ENCODE measurements around the gene TAB2. TPM values are rescaled to one million over a fixed set of nuclear protein-coding genes. Genes with fewer than 3 reads are reported as not detected.

Gene TAB2
- polyA plus RNA-seq, 10 donors: 51.0 to 71.2 (median 59.7) TPM

DNA sequence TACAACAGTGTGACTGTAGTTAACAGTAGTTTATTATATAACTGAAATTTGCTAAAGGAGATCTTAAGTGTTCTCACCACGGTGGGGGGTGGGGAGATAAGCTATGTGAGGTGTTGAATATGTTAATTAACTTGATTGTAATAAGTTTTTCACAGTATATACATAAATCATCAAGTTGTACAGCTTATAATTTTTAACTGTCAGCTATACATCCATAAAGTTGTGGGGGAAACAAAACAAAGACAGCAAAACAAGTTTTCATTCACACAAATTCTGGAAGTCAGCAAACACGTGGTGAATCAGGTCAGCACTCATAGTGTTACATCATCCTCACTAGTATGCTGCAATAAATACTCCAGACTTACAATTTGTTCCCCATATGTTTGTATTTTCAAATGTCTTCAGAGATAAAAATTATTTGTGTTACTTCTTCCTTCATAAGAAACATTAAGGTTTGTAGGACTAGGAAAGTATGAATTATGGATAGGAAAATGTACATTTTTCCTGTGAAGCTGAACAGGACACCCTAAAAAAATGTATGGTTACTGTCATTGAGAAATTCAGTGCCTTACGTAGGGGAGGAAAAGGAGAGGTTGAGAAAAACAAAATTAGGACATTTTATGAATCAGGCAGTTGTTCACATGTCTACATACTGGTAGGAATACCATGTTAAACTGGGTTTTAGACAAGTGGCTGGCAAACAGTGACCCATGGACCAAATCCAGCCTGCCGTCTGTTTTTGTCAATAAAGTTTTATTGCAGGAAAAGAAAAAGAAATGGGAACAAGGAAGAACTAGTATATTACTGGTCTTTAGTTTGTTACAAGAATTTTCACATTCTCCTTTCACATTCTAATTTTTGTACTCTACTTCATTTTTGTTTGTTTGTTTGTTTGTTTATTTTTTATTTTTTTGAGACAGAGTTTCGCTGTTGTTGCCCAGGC is 88.6 kb downstream of the TAB2 start:
- no peak for DNase-seq

DNA sequence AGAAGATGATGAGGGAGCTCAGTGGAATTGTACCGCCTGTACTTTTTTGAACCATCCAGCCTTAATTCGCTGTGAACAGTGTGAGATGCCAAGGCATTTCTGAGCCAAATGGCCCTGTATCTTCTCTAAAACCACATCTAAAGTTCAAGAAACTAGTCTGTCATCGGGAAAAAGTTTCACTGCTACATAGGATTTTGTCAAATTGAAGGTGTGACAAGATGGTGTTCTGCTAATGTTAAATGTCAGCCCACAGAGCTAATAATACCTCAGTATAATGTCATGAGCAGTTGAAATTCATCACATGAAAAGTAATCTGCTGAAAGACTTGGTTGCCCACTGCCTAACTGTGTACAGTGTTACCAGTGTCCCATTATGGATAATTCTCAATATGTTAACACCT is 92.1 kb downstream of the TAB2 start:
- no peak for DNase-seq

DNA sequence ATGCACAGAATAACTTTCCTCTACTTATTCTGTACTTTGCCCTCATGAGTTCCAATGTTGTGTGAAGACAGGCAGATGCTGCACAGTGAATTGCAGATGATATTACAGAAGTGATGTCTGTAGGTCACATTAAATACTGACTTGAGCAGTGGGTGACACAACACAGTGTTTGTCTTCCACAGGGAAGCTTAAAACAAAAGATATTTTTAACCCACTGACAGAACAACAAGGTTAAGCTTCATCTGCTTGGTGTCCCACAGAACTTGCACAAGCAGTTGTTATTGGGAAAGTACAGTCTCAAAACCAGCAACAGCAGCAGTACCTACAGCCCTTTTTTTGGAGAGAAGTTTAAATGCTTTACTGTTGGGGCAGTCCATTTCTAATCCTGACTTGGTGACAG is 93.0 kb downstream of the TAB2 start:
- no peak for DNase-seq

DNA sequence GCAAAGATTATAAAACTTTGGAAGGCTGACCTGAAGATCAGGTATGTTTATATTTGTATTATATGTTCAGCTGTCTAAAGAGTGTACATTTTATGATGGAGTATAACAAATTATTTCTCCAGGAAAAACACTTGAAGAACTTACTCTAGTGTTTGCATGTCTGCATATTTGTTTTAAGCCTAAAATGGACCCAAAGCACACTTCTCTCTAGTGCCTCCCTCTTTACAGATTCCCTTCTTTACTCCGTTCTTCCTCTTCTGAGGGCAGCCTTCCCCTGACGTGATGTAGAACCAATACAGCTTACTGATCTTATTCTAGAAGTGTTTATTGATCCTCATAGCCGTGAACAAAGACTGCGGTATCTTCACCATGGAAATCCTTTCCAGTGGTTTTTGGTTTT is 96.5 kb downstream of the TAB2 start:
- DNase-seq: no peak

DNA sequence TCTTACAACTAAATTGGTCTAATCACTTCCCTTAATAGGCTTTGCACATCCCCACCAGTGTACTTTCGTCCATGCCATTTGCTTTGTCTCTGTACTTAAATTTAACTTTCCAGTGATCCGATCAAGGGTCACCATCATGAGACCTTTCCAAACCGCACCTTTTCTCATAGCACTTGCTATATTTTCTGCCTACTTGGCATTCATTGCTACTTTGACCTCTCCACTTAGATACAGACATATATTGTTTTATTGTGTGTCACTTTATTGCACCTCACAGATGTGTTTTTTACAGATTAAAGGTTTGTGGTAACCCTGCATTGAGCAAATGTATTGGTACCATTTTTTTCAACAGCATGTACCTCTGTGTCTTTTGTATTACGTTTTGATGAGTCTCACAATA is 97.3 kb downstream of the TAB2 start:
- DNase-seq: no peak

DNA sequence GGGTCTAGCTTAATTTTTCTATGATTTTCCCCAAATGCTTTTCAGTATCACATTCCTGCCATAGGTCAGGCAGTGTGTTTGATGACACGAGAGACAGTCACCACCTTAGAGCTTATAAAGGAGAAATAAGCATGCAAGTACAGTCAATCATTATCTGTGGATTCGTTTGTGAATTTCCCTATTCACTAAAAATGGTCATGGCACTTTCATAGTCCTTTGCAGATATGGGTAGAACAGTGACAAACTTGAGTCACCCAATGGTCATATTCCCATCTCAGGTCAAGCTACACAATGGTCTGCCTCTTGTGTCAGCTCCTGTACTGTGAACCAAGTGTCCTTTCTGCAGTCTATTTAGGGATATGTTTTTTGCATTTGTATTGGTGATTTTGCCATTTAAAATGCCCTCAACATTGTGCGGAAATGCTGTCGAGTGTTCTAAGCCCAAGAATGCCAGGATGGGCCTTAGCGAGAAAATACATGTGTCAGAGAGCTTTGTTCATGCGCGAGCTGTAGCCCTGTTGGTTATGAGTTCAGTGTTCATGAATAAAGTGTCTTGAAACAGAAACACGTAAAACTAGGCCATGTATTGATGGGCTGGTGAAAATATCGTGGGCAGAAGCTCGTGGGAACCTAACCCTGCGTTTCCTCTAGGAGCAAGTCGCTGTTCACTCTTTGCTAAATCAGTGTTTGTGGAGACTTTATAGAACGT is 102.3 kb downstream of the TAB2 start:
- no peak for DNase-seq

DNA sequence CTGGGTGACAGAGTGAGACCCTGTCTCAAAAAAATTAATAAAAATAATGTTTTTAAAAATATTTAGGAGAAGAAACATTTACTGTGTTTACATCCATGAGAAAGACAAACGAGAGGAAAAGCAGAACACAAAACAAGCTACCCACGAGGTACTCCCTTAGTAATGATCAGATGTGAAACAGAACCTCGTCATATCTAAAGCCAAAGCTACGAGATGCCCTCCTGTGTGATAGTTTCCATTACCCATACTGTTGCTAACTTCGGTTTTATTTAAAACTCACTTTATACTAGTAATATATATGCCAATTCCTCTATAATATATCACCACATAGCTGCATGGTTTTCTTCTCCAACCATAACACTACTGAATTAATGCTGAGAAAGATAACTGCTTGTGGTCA is 103.6 kb downstream of the TAB2 start:
- DNase-seq: no peak

DNA sequence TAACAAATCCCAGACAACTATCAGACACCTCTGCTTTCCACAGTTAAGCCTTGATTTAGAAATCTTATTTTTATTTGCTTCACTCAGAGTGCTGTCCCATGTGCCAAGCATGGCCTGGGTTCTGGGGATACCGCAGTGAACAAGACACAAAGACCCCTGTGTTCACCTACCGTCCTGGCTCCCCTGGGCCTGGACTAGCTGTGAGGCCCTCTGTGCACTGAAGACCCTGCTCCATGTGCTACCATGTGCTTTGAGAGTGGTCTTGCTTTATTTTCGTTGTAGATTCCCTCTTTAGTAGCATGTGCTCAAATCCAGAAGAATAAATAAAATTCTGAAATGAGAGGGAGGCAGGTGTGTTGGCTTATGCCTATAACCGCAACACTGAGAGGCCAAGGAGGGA is 105.1 kb downstream of the TAB2 start:
- DNase-seq: no peak

DNA sequence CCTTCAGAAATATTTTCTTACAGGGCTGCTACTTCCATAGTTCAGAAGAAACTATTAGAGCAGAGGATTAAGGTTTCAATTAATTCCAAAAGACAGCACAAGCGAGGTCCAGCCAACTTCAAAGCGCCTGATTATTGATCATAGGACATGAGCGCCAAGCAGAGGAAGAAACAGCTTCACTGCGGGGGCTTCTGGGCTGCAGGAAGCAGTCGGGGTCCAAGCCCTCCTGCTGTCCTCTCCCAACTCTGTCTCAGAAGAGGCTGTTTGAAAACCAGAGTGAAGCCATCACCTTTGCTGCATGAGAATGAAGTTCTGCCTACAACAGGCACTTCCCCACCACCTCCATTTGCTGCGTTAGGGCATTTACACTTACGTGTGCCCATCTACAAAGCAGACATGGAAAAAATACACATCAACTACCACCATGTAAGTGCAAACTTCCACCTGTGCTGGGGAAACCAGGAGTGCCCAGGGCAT is 106.5 kb downstream of the TAB2 start:
- DNase-seq: no peak

DNA sequence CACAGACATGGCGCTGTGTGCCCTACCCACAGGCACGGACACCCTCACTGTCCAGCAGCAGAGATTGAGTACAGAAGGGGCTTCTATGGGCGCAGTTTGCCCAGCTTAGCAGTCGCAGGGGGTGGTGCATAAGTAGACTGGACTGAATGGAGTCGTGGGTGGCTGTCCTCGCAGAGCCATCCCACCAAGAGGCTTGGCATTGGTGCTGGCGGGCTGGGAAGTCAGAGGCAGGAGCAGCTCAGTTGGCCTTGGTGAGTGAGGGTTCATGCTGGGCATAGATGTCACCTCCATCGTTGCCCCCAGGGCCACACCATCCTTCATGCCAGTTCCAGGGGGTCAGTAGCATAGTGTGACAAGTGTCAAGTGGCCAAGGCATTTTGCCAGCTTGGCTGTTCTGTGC is 107.7 kb downstream of the TAB2 start:
- DNase-seq: no peak

DNA sequence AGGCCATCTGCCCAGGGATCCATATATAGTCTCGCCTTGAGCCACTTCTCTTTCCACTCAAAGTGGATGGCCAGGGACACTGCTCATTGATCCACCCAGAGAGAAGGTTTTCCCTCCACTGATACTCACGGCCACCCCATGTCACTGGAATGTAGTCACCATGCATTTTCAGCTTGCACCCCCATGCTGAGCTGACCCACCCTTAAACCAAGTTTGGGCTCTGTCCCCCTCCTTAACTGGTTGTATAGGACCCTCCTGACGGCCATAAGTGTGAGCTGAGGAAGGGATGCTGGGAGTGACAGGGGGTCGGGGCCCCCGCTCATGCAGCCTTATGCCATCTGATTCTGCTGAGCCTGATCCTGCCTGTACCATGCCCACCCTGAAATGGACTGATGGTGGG is 108.2 kb downstream of the TAB2 start:
- no peak for DNase-seq

DNA sequence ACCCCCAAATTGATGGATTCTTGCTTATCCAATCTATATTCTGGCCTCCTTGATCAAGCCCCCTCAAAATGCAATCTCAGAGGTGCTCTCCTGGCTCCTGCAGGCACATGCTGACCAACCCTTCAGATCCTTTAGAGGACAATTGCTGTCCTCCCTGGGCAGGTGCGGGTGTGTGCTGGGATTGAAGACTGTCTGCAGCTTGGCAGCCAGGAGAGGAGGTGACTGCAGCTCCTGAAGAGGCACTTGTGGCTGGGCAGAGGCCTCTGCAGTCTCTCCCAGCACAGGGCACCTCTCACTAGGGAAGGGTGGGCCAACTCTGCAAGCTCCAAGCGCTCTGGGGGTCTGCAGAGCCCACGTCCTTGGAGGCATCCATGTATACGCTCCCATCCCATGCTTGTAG is 111.1 kb downstream of the TAB2 start:
- no peak for DNase-seq

DNA sequence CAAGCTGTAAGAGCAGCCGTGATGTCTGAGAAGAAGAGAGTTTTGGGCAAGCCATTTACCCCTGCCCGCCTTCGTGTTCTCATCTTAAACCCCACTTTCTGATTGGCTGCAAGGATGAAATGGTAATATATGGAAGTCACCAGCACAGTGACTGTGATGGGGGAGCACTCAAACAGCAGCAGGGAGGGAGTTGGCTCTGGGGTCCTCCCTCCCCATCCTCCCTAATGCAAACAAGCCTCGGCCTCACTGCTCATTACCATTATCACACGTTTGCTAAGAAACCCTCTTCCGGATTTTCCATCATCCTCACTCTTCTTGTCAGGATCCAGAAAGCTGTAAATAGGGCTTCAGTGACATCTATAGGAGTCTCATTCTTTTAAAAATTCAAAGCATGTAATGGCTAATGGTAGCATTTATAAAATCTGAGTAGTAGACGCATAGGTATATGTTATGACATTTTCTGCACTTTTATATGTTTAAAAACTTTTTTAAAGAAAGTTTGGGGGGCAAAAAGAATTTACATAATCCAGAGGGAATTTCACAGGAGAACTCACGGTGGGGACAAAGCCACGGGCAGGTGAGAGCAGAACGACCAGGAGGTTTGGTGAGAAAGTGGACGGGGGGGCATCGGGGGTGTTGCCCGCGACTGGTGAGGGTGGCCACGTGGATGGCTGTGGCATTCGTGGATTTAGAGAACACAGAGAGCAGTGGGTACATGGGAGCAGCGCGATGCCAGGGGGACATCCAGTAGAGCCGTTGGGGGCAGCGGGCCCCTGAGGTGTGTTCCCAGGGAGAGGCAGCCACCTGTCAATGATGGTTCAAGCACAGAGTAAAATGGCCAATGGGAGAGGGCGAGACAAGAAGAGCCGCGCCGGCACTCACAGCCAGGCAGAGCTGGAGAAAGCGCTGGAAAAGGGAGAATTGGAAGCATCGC is 112.2 kb downstream of the TAB2 start:
- no peak for DNase-seq

DNA sequence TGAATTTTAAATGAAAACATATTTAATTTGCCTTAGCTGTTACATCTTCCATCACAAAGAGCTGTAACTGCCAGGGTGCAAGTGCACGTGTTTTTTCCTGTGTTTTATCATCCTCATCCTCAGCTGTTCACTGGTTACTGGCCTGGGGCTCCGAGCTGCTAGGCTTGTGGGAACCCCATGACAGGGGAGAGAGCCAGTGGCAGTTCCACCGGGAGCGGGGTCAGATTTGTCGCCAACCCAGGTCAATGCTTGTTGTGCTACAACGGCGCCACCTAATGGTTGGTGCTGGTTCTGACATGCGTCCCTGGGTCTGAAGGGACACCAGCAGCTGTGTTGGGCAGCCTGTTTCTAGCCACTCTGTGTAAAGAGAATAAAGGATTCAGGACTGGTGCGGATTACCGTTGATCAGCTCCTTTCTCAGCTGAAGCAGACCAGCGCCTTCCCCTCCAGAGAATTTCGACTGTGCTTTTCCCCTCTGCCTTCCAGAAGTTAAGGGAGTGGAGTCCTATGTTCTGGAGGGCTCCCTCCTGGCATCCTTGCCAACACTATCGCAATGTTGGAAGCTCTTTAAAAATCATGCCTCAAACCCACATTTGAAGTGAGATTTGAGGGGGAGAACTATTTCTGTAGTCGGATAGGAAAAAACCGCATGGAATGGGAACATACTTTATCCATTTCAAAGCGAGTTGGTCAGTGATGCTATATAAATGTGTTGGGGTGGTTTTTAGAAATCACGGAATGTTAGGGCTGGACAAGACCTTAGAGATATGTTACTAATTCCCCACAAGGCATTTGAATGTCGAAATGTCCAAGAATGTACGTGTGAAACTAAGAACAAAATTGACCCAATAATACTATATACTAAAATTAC is 114.6 kb downstream of the TAB2 start:
- peak; percentile 78 to 90 (median 88) for DNase-seq

DNA sequence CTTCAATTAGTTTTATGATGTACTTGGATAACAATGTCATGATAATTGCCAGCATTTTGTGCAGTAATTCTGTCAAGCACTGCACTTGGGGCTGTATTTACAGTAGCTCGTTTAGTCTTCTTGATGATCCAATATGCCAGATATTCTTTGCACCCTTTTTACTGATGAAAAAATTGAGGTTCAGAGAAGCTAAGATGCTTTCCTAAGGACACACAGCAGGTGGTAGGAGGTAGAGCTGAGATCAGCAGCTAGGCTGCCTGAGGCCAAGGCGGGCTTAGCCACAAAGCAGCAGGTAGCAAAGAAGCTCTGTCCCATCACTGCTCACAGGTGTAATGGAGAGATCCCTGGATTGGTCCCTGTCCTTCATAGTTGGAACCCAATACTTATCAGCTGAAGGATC is 115.9 kb downstream of the TAB2 start:
- DNase-seq: no peak

DNA sequence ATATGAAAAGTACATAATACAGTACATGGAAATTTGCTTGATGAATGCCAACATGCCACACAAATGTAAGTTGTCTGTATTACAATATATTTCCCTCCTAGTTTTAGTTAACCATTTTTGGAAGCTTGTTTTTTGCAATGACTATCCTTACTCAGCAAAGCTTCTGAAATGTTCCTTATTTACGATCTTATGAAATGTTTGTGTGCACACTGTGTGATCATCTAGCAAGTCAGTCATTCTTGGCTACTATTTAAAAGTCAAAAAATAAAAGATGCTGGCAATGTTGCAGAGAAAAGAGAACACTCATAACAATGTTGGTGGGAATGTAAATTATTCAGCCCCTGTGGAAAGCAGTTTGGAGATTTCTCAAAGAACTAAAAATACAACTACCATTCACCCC is 116.4 kb downstream of the TAB2 start:
- DNase-seq: no peak

DNA sequence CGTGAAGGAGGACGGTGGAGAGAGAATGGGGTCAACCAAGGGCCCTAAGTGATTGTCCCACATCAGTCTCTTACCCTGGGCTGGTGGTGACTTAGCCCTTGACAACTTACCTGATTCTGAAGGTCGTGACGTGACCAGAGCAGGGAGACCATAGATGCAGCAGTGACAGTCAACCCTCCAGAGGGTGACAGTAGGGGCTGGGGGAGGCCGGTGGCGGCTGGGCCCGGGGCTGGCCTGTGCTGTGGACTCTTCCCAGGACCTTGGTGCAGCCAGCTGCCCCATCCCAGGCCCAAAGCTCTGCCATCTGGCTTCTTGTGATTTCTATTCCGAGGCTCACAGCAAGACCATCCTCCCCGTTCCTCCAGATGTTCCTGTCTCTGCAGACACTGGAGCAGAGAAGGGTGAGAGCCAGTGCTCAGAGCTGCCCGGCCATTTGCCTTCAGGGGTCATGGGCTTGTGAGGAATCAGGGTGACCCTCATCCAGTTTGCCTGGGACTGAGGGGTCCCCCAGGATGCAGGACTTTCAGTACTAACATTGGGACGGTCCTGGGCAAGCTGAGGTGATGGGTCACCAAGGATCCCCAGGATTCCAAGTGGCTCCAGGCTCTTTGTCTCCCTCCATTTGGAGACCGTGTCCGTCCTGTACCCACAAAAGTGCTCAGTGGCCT is 118.5 kb downstream of the TAB2 start:
- no peak for DNase-seq

DNA sequence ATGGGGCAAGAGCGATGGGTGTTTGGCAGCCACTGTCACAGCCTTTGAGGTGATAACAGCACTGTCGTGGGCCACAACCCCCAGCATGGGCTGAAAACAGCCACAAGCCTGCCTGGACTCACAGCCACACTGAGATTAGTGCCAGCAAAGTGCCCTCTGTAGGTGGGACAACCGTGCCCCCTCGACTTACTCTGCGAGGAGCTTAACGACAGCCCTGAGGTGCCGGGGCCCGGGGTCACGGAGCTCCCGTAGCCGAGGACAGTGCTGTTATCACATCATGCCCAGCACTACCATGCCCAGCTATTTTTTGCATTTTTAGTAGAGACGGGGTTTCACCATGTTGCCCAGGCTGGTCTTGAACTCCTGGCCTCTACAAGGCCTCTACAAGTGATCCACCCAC is 119.1 kb downstream of the TAB2 start:
- DNase-seq: no peak

DNA sequence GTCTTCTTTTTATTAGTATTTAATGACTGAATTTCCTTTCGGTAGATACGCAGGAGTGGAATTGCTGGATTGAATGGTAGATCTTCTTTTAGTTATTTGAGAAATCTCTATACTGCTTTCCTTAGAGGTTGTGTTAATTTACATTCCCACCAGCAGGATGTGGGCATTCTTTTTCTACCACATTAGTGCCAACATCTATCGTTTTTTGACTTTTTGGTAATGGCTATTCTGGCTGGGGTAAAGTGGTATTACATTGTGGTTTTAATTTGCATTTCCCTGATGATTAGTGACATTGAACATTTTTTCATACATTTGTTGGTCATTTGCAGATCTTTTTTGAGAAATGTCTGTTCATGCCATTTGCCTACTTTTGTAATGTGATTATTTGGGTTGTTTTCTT is 119.7 kb downstream of the TAB2 start:
- DNase-seq: no peak

DNA sequence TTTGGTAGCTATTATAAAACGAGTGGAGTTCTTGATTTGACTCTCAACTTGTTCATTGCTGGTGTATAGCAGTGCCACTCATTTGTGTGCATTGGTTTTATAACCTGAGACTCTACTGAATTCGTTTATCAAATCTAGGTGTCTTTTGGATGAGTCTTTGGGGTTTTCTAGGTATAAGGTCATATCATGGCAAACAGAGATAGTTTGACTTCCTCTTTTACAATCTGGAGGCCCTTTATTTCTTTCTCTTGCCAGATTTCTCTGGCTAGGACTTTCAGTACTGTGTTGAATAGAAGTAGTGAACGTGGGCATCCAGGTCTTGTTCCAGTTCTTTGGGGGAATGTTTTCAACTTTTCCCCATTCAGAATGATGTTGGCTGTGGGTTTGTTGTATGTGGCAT is 121.3 kb downstream of the TAB2 start:
- DNase-seq: no peak
